WTC11 (cell line): ENCODE results near the gene KIF2C. TPM values are rescaled to one million over a fixed set of nuclear protein-coding genes. Genes with fewer than 3 reads are reported as not detected.

Experiments
- ATAC-seq: fragments of 200-7000 bp; cut with Tn5 transposase; 2 replicates; pipeline ENCODE4 v1.10.0; 2021; ENCODE audit warnings: mild to moderate bottlenecking, moderate library complexity
- CTCF ChIA-PET: fragments of 300-600 bp; sonication (Branson Sonifier 250); formaldehyde crosslinking; loops from one replicate; lab custom pipeline; 2021; ENCODE audit warnings: antibody characterized with exemption; lab: Charles Lee
- POLR2A ChIA-PET: fragments of 350-600 bp; sonication (Branson Sonifier 250); formaldehyde crosslinking; loops from one replicate; lab custom pipeline; 2021; ENCODE audit warnings: antibody characterized with exemption; lab: Charles Lee
- DNase-seq: peaks from one replicate; pipeline ENCODE4 v3.0.0; 2021; ENCODE audit warnings: low spot score
- H3K27ac Mint-ChIP-seq: 2 replicates; pipeline ENCODE4 v1.8.0; 2021; ENCODE audit warnings: mixed read lengths
- H3K27me3 Mint-ChIP-seq: 2 replicates; pipeline ENCODE4 v1.8.0; 2021; ENCODE audit warnings: low read depth, mild to moderate bottlenecking, moderate library complexity, mixed read lengths
- H3K36me3 Mint-ChIP-seq: 2 replicates; pipeline ENCODE4 v1.8.0; 2021; ENCODE audit warnings: mixed read lengths
- H3K4me1 Mint-ChIP-seq: 2 replicates; pipeline ENCODE4 v1.8.0; 2022; ENCODE audit warnings: mixed read lengths
- H3K4me3 Mint-ChIP-seq: 2 replicates; pipeline ENCODE4 v1.8.0; 2021; ENCODE audit warnings: mild to moderate bottlenecking, moderate library complexity, mixed read lengths
- H3K9me3 Mint-ChIP-seq: 2 replicates; pipeline ENCODE4 v1.8.0; 2021; ENCODE audit warnings: mixed read lengths
- AFF4 ChIP-seq: sonication (generic); formaldehyde crosslinking; IDR thresholded peaks from 2 replicates; pipeline ENCODE4 v1.8.1; 2023; ENCODE audit warnings: mild to moderate bottlenecking, missing genetic modification reagents, borderline replicate concordance
- AR ChIP-seq: fragments of 250-450 bp; sonication (Bioruptor Pico); IDR thresholded peaks from 2 replicates; pipeline ENCODE4 v1.9.0; 2021; ENCODE audit warnings: mild to moderate bottlenecking
- ATF1 ChIP-seq: sonication (generic); formaldehyde crosslinking; IDR thresholded peaks from 2 replicates; pipeline ENCODE4 v1.8.1; 2023; ENCODE audit warnings: mild to moderate bottlenecking, moderate library complexity, missing genetic modification reagents
- CBFB ChIP-seq: sonication (generic); formaldehyde crosslinking; IDR thresholded peaks from 2 replicates; pipeline ENCODE4 v1.8.1; 2022; ENCODE audit warnings: mild to moderate bottlenecking, low read depth, missing genetic modification reagents
- CTCF ChIP-seq: fragments of 200-600 bp; IDR thresholded peaks from 2 replicates; pipeline ENCODE4 v1.8.0; 2022; ENCODE audit warnings: antibody characterized with exemption
- EMX1 ChIP-seq: fragments of 250-450 bp; sonication (Bioruptor Pico); IDR thresholded peaks from 2 replicates; pipeline ENCODE4 v1.8.0; 2021; ENCODE audit warnings: mild to moderate bottlenecking
- JUN ChIP-seq: sonication (generic); formaldehyde crosslinking; IDR thresholded peaks from 2 replicates; pipeline ENCODE4 v1.8.0; 2023; ENCODE audit warnings: mild to moderate bottlenecking, missing genetic modification reagents
- NR3C1 ChIP-seq: sonication (generic); formaldehyde crosslinking; conservative IDR thresholded peaks from 2 replicates; pipeline ENCODE4 v1.8.1; 2023; ENCODE audit warnings: low read depth, mild to moderate bottlenecking, missing genetic modification reagents
- PREB ChIP-seq: sonication (generic); formaldehyde crosslinking; IDR thresholded peaks from 2 replicates; pipeline ENCODE4 v1.8.1; 2022; ENCODE audit warnings: mild to moderate bottlenecking, missing genetic modification reagents, moderate library complexity, borderline replicate concordance
- RELA ChIP-seq: sonication (generic); formaldehyde crosslinking; IDR thresholded peaks from 2 replicates; pipeline ENCODE4 v1.8.1; 2022; ENCODE audit warnings: missing genetic modification reagents, mild to moderate bottlenecking, borderline replicate concordance
- SMAD3 ChIP-seq: sonication (generic); formaldehyde crosslinking; IDR thresholded peaks from 2 replicates; pipeline ENCODE4 v1.8.0; 2022; ENCODE audit warnings: missing genetic modification reagents, mild to moderate bottlenecking, borderline replicate concordance
- SMAD4 ChIP-seq: sonication (generic); formaldehyde crosslinking; IDR thresholded peaks from 2 replicates; pipeline ENCODE4 v1.8.0; 2022; ENCODE audit warnings: mild to moderate bottlenecking, missing genetic modification reagents
- STAT6 ChIP-seq: sonication (generic); formaldehyde crosslinking; conservative IDR thresholded peaks from 2 replicates; pipeline ENCODE4 v1.8.1; 2023; ENCODE audit warnings: mild to moderate bottlenecking, low read depth, missing genetic modification reagents, moderate library complexity
- TCF7 ChIP-seq: sonication (generic); formaldehyde crosslinking; IDR thresholded peaks from 2 replicates; pipeline ENCODE4 v1.8.0; 2022; ENCODE audit warnings: mild to moderate bottlenecking, low read depth, missing genetic modification reagents, moderate library complexity
- ZNF281 ChIP-seq: sonication (generic); formaldehyde crosslinking; IDR thresholded peaks from 2 replicates; pipeline ENCODE4 v1.8.0; 2023; ENCODE audit warnings: mild to moderate bottlenecking, missing genetic modification reagents
- ZNF416 ChIP-seq: fragments of 250-450 bp; sonication (Bioruptor Pico); IDR thresholded peaks from 2 replicates; pipeline ENCODE4 v1.9.0; 2021; ENCODE audit warnings: mild to moderate bottlenecking, inconsistent platforms
- ZNF512 ChIP-seq: sonication (generic); formaldehyde crosslinking; IDR thresholded peaks from 2 replicates; pipeline ENCODE4 v1.8.1; 2022; ENCODE audit warnings: missing genetic modification reagents, borderline replicate concordance
- ZNF671 ChIP-seq: fragments of 250-450 bp; sonication (Bioruptor Pico); IDR thresholded peaks from 2 replicates; pipeline ENCODE4 v1.8.0; 2021; ENCODE audit warnings: mild to moderate bottlenecking
- total RNA-seq: library from RNA; stranded (reverse); gene quantifications from 3 replicates; pipeline ENCODE4 v1.2.3, GENCODE V29; 2021

KIF2C gene
- total RNA-seq, 1 experiment from 2014 or later: 93.8 TPM

GRCh38 chr1:44743211-44743610, 3.6 kb downstream of the KIF2C start (continued):
- TF ChIP-seq SMAD4 (CRISPR knock-in tag) (no peak), SMAD3 (CRISPR knock-in tag) (no peak), STAT6 (CRISPR knock-in tag) (no peak), CBFB (CRISPR knock-in tag) (no peak), JUN (CRISPR knock-in tag) (no peak), TCF7 (no peak), AR (CRISPR knock-in tag) (no peak), ZNF512 (CRISPR knock-in tag) (no peak), EMX1 (no peak)
- TF ChIP-seq, all 79 proteins: peak for 0

GRCh38 chr1:44747878-44748277, 8.2 kb downstream of the KIF2C start:
- no peak overlapping the region for H3K4me3 Mint-ChIP-seq
- no peaks in the 10 kb centered on the region for H3K27me3 Mint-ChIP-seq
- H3K9me3 Mint-ChIP-seq: no peaks in the 10 kb centered on the region
- peaks cover 60% of the 10 kb centered on the region for H3K36me3 Mint-ChIP-seq
- ATAC-seq (peak; percentile 67), DNase-seq (no peak)
- CTCF ChIA-PET: interaction anchor here (0.9 to 1.4 kb wide), 3 partner anchors 17 to 37 kb away, joined by 3 read pairs; partner anchors contain the start of gene RNU5D-1
- POLR2A ChIA-PET: interaction anchor here (0.6 kb wide), 1 partner anchor 851 kb away, joined by 5 read pairs; no protein-coding TSS in a partner anchor
- H3K4me1 Mint-ChIP-seq: no peaks in the 10 kb centered on the region
- no peak overlapping the region for H3K27ac Mint-ChIP-seq
- TF ChIP-seq NR3C1 (no peak), ZNF671 (CRISPR knock-in tag) (no peak), PREB (CRISPR knock-in tag) (no peak), ZNF281 (CRISPR knock-in tag) (no peak), CTCF (no peak), ATF1 (CRISPR knock-in tag) (no peak), AFF4 (CRISPR knock-in tag) (no peak), RELA (CRISPR knock-in tag) (no peak), ZNF416 (CRISPR knock-in tag) (no peak)
